ENCODE results near the gene WDR11. TPM values are rescaled to one million over a fixed set of nuclear protein-coding genes. Genes with fewer than 3 reads are reported as not detected.

The WDR11 gene, protein sequence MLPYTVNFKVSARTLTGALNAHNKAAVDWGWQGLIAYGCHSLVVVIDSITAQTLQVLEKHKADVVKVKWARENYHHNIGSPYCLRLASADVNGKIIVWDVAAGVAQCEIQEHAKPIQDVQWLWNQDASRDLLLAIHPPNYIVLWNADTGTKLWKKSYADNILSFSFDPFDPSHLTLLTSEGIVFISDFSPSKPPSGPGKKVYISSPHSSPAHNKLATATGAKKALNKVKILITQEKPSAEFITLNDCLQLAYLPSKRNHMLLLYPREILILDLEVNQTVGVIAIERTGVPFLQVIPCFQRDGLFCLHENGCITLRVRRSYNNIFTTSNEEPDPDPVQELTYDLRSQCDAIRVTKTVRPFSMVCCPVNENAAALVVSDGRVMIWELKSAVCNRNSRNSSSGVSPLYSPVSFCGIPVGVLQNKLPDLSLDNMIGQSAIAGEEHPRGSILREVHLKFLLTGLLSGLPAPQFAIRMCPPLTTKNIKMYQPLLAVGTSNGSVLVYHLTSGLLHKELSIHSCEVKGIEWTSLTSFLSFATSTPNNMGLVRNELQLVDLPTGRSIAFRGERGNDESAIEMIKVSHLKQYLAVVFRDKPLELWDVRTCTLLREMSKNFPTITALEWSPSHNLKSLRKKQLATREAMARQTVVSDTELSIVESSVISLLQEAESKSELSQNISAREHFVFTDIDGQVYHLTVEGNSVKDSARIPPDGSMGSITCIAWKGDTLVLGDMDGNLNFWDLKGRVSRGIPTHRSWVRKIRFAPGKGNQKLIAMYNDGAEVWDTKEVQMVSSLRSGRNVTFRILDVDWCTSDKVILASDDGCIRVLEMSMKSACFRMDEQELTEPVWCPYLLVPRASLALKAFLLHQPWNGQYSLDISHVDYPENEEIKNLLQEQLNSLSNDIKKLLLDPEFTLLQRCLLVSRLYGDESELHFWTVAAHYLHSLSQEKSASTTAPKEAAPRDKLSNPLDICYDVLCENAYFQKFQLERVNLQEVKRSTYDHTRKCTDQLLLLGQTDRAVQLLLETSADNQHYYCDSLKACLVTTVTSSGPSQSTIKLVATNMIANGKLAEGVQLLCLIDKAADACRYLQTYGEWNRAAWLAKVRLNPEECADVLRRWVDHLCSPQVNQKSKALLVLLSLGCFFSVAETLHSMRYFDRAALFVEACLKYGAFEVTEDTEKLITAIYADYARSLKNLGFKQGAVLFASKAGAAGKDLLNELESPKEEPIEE
- polyA plus RNA-seq (ENCODE audit: low read depth in 6 of 6): 10 to 100 TPM; 36.2 to 59.0 (median 47.0) TPM

- H3K36me3 Mint-ChIP-seq: peaks cover 10 to 15% of the 10 kb centered on the region in 2 donors
- H3K9me3 Mint-ChIP-seq: peaks cover 0 to 9% (median 1%) of the 10 kb centered on the region in 7 donors
- DNase-seq: peak; percentile 81
- H3K27me3 Mint-ChIP-seq: peaks cover 0 to 5% (median 0%) of the 10 kb centered on the region in 3 donors
- peaks cover 35 to 53% (median 51%) of the 10 kb centered on the region in 3 donors for H3K4me1 Mint-ChIP-seq
- peak within 1 kb of the TSS; percentile 96 to 100 (median 99) for H3K27ac Mint-ChIP-seq
- peak; percentile 93 to 95 for ATAC-seq (ENCODE audit: low read depth in 2 of 2)
- H3K4me3 Mint-ChIP-seq: peak within 1 kb of the TSS; percentile 85 to 100 (median 98)
These were observed at the start of gene WDR11 for GRCh38 chr10:120850911-120851865. WDR11 (plus strand) TSS chr10:120851362; CDS start chr10:120851421, 59 bp downstream.

DNA sequence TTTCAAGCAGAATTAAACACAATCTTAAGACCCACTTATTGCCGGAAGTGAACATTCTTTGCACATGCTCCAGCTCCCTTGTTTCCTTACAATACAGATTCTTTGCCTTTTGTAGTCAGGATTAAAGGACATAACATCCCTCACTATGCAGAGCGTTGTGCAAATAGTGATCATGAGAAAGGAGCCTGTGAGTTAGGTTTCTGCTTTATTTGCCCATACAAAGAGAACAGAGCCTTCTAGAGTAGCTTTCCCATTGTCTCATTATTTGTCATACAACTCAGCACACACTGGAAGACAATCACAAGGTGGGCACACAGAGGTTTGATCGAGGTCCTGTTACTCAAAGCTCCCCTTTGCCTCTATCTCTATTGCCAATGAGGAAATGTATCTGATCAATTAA lies 48.2 kb upstream of the WDR11 start:
- Mint-ChIP-seq H3K36me3 (peaks cover 0 to 10% of the 10 kb centered on the region in 2 donors), H3K27me3 (peaks cover 0 to 10% (median 4%) of the 10 kb centered on the region in 3 donors), H3K27ac (no peak overlapping the region), H3K9me3 (no peaks in the 10 kb centered on the region), H3K4me1 (no peaks in the 10 kb centered on the region), H3K4me3 (no peak overlapping the region)
- DNase-seq (no peak), ATAC-seq (ENCODE audit: low read depth in 2 of 2) (no peak)

DNA sequence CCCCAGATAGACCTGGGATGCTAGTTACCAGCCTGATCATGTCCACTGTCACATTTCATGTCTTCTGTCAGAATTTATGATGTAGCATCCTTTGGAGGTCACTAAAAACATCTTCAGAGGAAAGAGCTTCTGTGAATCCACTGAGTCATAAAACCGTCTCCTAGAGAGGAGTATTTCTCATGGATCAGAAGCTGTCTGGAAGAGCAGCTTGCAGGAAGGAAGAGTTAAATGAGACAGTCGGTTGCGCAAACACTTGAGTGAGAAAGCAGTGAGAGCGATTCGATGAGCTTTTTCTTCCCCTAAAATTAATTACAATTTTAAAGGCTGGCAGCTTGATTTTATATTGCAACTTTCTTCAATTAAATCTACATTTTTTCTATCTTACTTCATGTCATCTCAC lies 47.2 kb upstream of the WDR11 start:
- peaks cover 0 to 10% (median 4%) of the 10 kb centered on the region in 3 donors for H3K27me3 Mint-ChIP-seq
- ATAC-seq (ENCODE audit: low read depth in 2 of 2) (no peak), DNase-seq (no peak)
- peak overlapping the region in 1 of 8 donors; percentile 2 for H3K4me3 Mint-ChIP-seq
- H3K4me1 Mint-ChIP-seq: no peaks in the 10 kb centered on the region
- no peaks in the 10 kb centered on the region for H3K9me3 Mint-ChIP-seq
- H3K27ac Mint-ChIP-seq: no peak overlapping the region
- H3K36me3 Mint-ChIP-seq: peaks cover 0 to 12% of the 10 kb centered on the region in 2 donors

- no peaks in the 10 kb centered on the region for H3K9me3 Mint-ChIP-seq
- no peak overlapping the region for H3K4me3 Mint-ChIP-seq
- H3K4me1 Mint-ChIP-seq: no peaks in the 10 kb centered on the region
- H3K27ac Mint-ChIP-seq: no peak overlapping the region
- no peak for ATAC-seq (ENCODE audit: low read depth in 2 of 2)
- peaks cover 0 to 10% (median 4%) of the 10 kb centered on the region in 3 donors for H3K27me3 Mint-ChIP-seq
- no peak for DNase-seq
- H3K36me3 Mint-ChIP-seq: peaks cover 0 to 12% of the 10 kb centered on the region in 2 donors
These were observed 45.9 kb upstream of the WDR11 start for GRCh38 chr10:120805014-120805812.

DNA sequence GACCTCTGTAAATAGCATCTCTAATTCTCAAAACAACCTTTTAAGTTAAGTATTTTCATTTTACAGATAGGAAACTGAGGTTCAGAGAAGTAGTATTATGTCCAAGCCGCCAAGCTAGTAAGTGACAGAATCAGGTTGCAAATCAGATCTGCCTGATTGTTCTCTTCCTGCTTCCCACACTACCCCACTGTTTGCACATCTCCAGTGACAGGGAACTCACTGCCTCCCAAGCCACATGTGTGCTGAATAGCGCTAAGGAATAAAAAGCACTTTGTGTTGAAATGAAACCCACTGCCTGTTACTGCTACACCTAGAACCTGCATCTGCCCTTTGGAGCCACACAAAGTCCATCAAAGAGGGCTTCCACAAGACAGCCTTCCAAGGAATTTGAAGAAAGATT lies 45.1 kb upstream of the WDR11 start:
- no peaks in the 10 kb centered on the region for H3K4me1 Mint-ChIP-seq
- no peaks in the 10 kb centered on the region for H3K9me3 Mint-ChIP-seq
- DNase-seq: no peak
- peaks cover 0 to 12% of the 10 kb centered on the region in 2 donors for H3K36me3 Mint-ChIP-seq
- no peak for ATAC-seq (ENCODE audit: low read depth in 2 of 2)
- H3K27ac Mint-ChIP-seq: no peak overlapping the region
- H3K27me3 Mint-ChIP-seq: peaks cover 4 to 17% (median 8%) of the 10 kb centered on the region in 3 donors
- no peak overlapping the region for H3K4me3 Mint-ChIP-seq

GRCh38 chr10:120810298-120810697 lies 40.9 kb upstream of the WDR11 start:
- Mint-ChIP-seq H3K9me3 (peaks cover 0 to 11% (median 5%) of the 10 kb centered on the region in 7 donors), H3K4me1 (no peaks in the 10 kb centered on the region), H3K27me3 (peaks cover 13 to 14% (median 13%) of the 10 kb centered on the region in 3 donors), H3K4me3 (no peak overlapping the region), H3K27ac (peak overlapping the region in 1 of 6 donors; percentile 16), H3K36me3 (peaks cover 0 to 8% of the 10 kb centered on the region in 2 donors)
- DNase-seq: no peak
- ATAC-seq (ENCODE audit: low read depth in 2 of 2): no peak

DNA sequence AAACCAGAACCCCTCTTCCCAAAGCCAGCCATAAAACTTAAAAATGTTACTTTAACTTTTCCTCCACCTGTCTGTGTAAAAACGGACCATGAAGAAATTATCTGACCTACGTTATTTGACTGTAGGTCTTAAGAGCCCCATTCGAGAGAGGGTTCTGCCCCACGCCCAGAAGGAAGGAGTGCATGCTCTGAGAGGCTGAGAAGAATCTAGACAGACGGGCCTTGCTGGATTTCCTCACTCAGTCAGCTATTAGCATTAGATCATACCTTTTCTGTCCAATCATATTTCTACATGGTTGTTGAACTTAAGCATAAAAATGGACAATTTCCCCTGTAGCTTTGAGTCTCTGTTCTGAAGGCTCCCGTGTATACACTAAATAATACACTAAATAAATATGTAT lies 38.1 kb upstream of the WDR11 start:
- H3K27me3 Mint-ChIP-seq: peaks cover 17 to 21% (median 19%) of the 10 kb centered on the region in 3 donors
- peaks cover 2 to 21% (median 11%) of the 10 kb centered on the region in 7 donors for H3K9me3 Mint-ChIP-seq
- DNase-seq (no peak), ATAC-seq (ENCODE audit: low read depth in 2 of 2) (no peak)
- no peak overlapping the region for H3K4me3 Mint-ChIP-seq
- H3K36me3 Mint-ChIP-seq: peaks cover under 1 to 5% of the 10 kb centered on the region in 2 donors
- H3K27ac Mint-ChIP-seq: peak overlapping the region in 1 of 6 donors; percentile 15
- H3K4me1 Mint-ChIP-seq: no peaks in the 10 kb centered on the region

DNA sequence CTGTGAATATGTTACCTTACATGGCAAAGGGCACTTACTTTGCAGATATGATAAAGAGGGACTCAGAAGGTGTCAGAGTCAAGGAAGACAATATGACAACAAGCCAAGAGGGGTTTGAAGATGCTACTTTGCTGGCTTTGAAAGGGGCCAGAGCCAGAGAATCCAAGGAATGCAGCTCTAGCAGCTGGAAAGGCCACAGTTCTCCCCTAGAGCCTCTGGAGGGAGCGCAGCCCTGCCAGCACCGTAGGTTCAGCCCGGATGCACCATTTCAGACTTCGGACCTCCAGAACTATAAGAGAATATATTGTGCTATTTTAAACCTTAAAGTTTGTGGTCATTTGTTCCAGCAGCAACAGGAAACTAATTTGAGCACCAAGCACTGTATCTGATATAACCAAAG lies 32.9 kb upstream of the WDR11 start:
- Mint-ChIP-seq H3K4me1 (no peaks in the 10 kb centered on the region), H3K9me3 (peaks cover 2 to 21% (median 11%) of the 10 kb centered on the region in 7 donors), H3K36me3 (peaks cover 4 to 12% of the 10 kb centered on the region in 2 donors), H3K27me3 (peaks cover 12 to 14% (median 13%) of the 10 kb centered on the region in 3 donors), H3K27ac (no peak overlapping the region), H3K4me3 (no peak overlapping the region)
- no peak for ATAC-seq (ENCODE audit: low read depth in 2 of 2)
- no peak for DNase-seq

DNA sequence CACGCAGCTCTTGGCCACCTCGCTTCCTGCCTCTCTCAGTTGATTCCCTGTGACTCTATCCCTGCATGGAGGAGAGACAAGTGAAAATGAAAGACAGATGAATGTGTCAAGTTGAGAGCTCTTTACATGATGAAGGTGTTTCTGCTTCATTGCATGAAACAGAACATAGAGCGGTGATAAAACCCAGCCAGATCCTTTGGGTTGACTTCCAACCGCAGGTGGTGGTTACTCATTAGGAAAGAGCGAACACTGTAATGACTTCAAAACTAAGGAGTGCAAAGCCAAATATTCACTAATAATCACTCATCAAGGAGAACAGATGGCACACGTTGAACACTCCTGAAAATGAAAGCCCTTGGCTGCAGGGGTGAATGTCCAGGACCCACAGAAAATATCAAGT lies 31.8 kb upstream of the WDR11 start:
- peaks cover 4 to 13% of the 10 kb centered on the region in 2 donors for H3K36me3 Mint-ChIP-seq
- no peak overlapping the region for H3K4me3 Mint-ChIP-seq
- H3K27me3 Mint-ChIP-seq: peaks cover 12 to 20% (median 15%) of the 10 kb centered on the region in 3 donors
- peaks cover 0 to 4% (median 0%) of the 10 kb centered on the region in 3 donors for H3K4me1 Mint-ChIP-seq
- no peak overlapping the region for H3K27ac Mint-ChIP-seq
- ATAC-seq (ENCODE audit: low read depth in 2 of 2) (no peak), DNase-seq (no peak)
- peaks cover 2 to 19% (median 11%) of the 10 kb centered on the region in 7 donors for H3K9me3 Mint-ChIP-seq

DNA sequence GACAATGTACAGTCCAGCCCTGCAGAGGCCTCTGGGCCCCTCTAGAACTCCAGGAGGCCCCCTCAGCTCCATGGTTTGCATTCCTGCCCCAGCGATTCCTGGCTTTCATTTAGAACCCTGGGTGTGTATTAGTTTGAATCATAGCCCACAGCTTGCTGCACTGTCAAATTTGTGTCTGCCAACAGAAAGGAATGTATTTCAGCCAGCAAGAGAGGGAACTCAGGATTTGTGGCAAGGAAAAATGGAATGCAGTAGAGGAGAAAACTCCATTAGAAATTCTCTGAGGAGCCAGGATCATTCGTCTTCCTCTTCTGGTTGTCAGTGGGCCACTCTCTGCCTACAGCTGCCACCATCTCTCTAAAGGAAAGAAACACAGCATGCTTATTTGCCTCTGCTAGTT lies 27.9 kb upstream of the WDR11 start:
- DNase-seq: no peak
- Mint-ChIP-seq H3K9me3 (no peaks in the 10 kb centered on the region), H3K27ac (no peak overlapping the region), H3K4me3 (no peak overlapping the region), H3K27me3 (peaks cover 4 to 12% (median 10%) of the 10 kb centered on the region in 3 donors), H3K36me3 (peaks cover 4 to 8% of the 10 kb centered on the region in 2 donors), H3K4me1 (peaks cover 13 to 29% (median 24%) of the 10 kb centered on the region in 3 donors)
- no peak for ATAC-seq (ENCODE audit: low read depth in 2 of 2)

GRCh38 chr10:120824881-120825309 lies 26.3 kb upstream of the WDR11 start:
- Mint-ChIP-seq H3K36me3 (peaks cover 4 to 8% of the 10 kb centered on the region in 2 donors), H3K4me1 (peaks cover 13 to 30% (median 24%) of the 10 kb centered on the region in 3 donors), H3K9me3 (no peaks in the 10 kb centered on the region), H3K4me3 (no peak overlapping the region), H3K27me3 (peaks cover 0 to 10% (median 8%) of the 10 kb centered on the region in 3 donors), H3K27ac (peak overlapping the region in 2 of 6 donors; percentile 1 to 33)
- ATAC-seq (ENCODE audit: low read depth in 2 of 2) (no peak), DNase-seq (no peak)

Data from naive B cell (primary cell).